CD14-positive monocyte (primary cell): ENCODE results near the gene UGGT1. TPM values are rescaled to one million over a fixed set of nuclear protein-coding genes. Genes with fewer than 3 reads are reported as not detected.
A peak's percentile ranks its signal among the peaks of the same experiment; 100 is the strongest.

Source experiments
- DNase-seq, 3 donors: peaks; one replicate each; pipeline ENCODE4 v3.0.0-alpha.2; 2011 to 2022
- H2AFZ ChIP-seq: 2 replicates; pipeline ENCODE4 v1.6.0; 2012; ENCODE audit warnings: mild to moderate bottlenecking, low read depth, low read length, inconsistent platforms; ENCODE audit not compliant: insufficient read depth, poor library complexity, severe bottlenecking
- H3K27ac ChIP-seq, 2 donors: 1 replicate in 1 of 2; 2 replicates in 1 of 2; pipeline ENCODE4 v1.5.1; 2012 to 2013; ENCODE audit warnings: low read length in 2 of 2, control low read depth in 1 of 2, inconsistent platforms in 1 of 2, low read depth in 1 of 2, mild to moderate bottlenecking in 1 of 2
- H3K27me3 ChIP-seq, 2 donors: one replicate each; pipeline versions ENCODE4 v1.6.0 to v1.6.1; 2011 to 2013; ENCODE audit warnings: low read length in 2 of 2; ENCODE audit not compliant: control insufficient read depth in 2 of 2, insufficient read depth in 2 of 2
- H3K36me3 ChIP-seq, 2 donors: replicated peaks in 1 of 2; 1 replicate in 1 of 2; 2 replicates in 1 of 2; pipeline versions ENCODE4 v1.5.1 to v1.6.1; 2012 to 2013; ENCODE audit warnings: low read length in 2 of 2, control low read depth in 1 of 2, inconsistent platforms in 1 of 2, mild to moderate bottlenecking in 1 of 2; ENCODE audit not compliant: insufficient read depth in 2 of 2, control insufficient read depth in 1 of 2
- H3K4me1 ChIP-seq, 2 donors: 1 replicate in 1 of 2; 2 replicates in 1 of 2; pipeline versions ENCODE4 v1.5.1 to v1.6.1; 2012 to 2013; ENCODE audit warnings: low read length in 2 of 2, control low read depth in 1 of 2, inconsistent platforms in 1 of 2, mild to moderate bottlenecking in 1 of 2, moderate library complexity in 1 of 2; ENCODE audit not compliant: insufficient read depth in 2 of 2, control insufficient read depth in 1 of 2
- H3K4me2 ChIP-seq: replicated peaks from 2 replicates; pipeline ENCODE3; 2012; ENCODE audit warnings: low read length, moderate library complexity, mild to moderate bottlenecking; ENCODE audit not compliant: poor library complexity, severe bottlenecking; ENCODE audit errors: extremely low read depth
- H3K4me3 ChIP-seq, 3 experiments: fragments of 200-600 bp in 1 of 3; sonication (generic) in 1 of 3; replicated peaks in 1 of 3; 1 replicate in 2 of 3; 2 replicates in 1 of 3; pipeline ENCODE4 v1.5.1; 2011 to 2013; ENCODE audit warnings: low read length in 3 of 3, mild to moderate bottlenecking in 3 of 3, control low read depth in 2 of 3, low read depth in 2 of 3, inconsistent platforms in 1 of 3, moderate library complexity in 1 of 3
- H3K79me2 ChIP-seq: 2 replicates; pipeline ENCODE4 v1.6.0; 2012; ENCODE audit warnings: mild to moderate bottlenecking, control low read depth, inconsistent platforms, low read length, moderate library complexity; ENCODE audit not compliant: insufficient read depth
- H3K9ac ChIP-seq: 2 replicates; pipeline ENCODE4 v1.6.0; 2017; ENCODE audit warnings: low read length, mild to moderate bottlenecking; ENCODE audit not compliant: insufficient read depth, poor library complexity, severe bottlenecking
- H3K9me3 ChIP-seq, 2 donors: replicated peaks in 1 of 2; 1 replicate in 1 of 2; 2 replicates in 1 of 2; pipeline versions ENCODE4 v1.5.1 to v1.6.1; 2012 to 2013; ENCODE audit warnings: low read length in 2 of 2, control low read depth in 1 of 2; ENCODE audit not compliant: control insufficient read depth in 1 of 2, insufficient read depth in 1 of 2
- H4K20me1 ChIP-seq: 2 replicates; pipeline ENCODE4 v1.6.0; 2012; ENCODE audit warnings: mild to moderate bottlenecking, low read length, control low read depth, moderate library complexity; ENCODE audit not compliant: insufficient read depth
- H3K27ac Mint-ChIP-seq, 7 donors: one replicate each; pipeline ENCODE4 v1.8.0; 2020; ENCODE audit warnings: mild to moderate bottlenecking in 7 of 7, mixed read lengths in 7 of 7, moderate library complexity in 6 of 7, inconsistent platforms in 2 of 7
- H3K27me3 Mint-ChIP-seq, 3 donors: one replicate each; pipeline ENCODE4 v1.8.0; 2021 to 2022; ENCODE audit warnings: low read depth in 3 of 3, mild to moderate bottlenecking in 3 of 3, mixed read lengths in 3 of 3, moderate library complexity in 3 of 3, inconsistent platforms in 1 of 3
- H3K36me3 Mint-ChIP-seq, 2 donors: one replicate each; pipeline ENCODE4 v1.8.0; 2020; ENCODE audit warnings: mixed read lengths in 2 of 2, inconsistent platforms in 1 of 2, mild to moderate bottlenecking in 1 of 2
- H3K4me1 Mint-ChIP-seq: one replicate; pipeline ENCODE4 v1.8.0; 2020; ENCODE audit warnings: mild to moderate bottlenecking, mixed read lengths
- H3K4me3 Mint-ChIP-seq, 2 donors: one replicate each; pipeline ENCODE4 v1.8.0; 2020; ENCODE audit warnings: mild to moderate bottlenecking in 2 of 2, mixed read lengths in 2 of 2, moderate library complexity in 1 of 2
- H3K9me3 Mint-ChIP-seq, 7 donors: one replicate each; pipeline ENCODE4 v1.8.0; 2020 to 2022; ENCODE audit warnings: mixed read lengths in 7 of 7, mild to moderate bottlenecking in 6 of 7, moderate library complexity in 6 of 7, inconsistent platforms in 2 of 7
- CTCF ChIP-seq: fragments of 200-600 bp; IDR thresholded peaks from one replicate; pipeline ENCODE4 v1.8.0; 2022; ENCODE audit warnings: antibody characterized with exemption, mild to moderate bottlenecking
- WGBS: methylation state at CpG from one replicate; pipeline ENCODE4 v1.1.5; 2013; ENCODE audit warnings: missing lambda C conversion rate; ENCODE audit not compliant: insufficient coverage; 5-methylcytosine and 5-hydroxymethylcytosine counted together
- intact Hi-C, 2 donors: fragments of 100-400 bp; cut with micrococcal nuclease; formaldehyde crosslinking; loops; one replicate each; pipeline versions ENCODE4 v1.15.0 to v1.15.1; 2023
- polyA plus RNA-seq, 3 donors: library from polyadenylated mRNA; depleted of rRNA in 1 of 3; unstranded in 2 of 3; stranded (reverse) in 1 of 3; fragments of 300-500 nt in 2 of 3; fragments of >200 nt in 1 of 3; fragmentation: Illumina TruSeq in 2 of 3; gene quantifications; 1 replicate in 2 of 3; 2 replicates in 1 of 3; pipeline ENCODE4 v1.2.3, GENCODE V29; 2012 to 2021

Gene UGGT1
- polyA plus RNA-seq, 3 donors: 8.7 to 15.8 (median 13.8) TPM

DNA sequence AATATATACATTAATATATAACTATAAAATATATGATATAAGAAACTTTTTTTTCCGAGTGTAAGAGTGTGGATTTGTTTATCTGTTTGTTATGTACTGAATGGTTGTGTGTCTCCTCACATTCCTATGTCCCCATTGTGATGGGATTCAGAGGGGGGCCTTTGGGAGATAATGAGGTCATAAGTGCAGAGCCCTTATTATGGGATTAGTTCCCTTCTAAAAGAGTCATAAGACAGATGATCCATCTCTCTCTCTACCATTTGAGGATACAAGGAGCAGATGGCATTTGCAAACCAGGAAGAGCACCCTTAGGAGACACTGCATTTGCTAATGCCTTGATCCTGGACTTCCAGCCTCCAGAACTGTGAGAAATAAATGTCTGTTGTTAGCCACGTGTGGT, 32.9 kb upstream of the UGGT1 start:
- Mint-ChIP-seq H3K4me3 (no peak overlapping the region), H3K36me3 (no peaks in the 10 kb centered on the region), H3K27ac (peak overlapping the region in 1 of 7 donors; percentile 31), H3K9me3 (peaks cover 0 to 16% (median 9%) of the 10 kb centered on the region in 7 donors), H3K4me1 (no peaks in the 10 kb centered on the region), H3K27me3 (peaks cover 1 to 10% (median 2%) of the 10 kb centered on the region in 3 donors)
- no peak overlapping the region for H3K9ac ChIP-seq
- no peaks in the 10 kb centered on the region for H3K4me1 ChIP-seq
- H4K20me1 ChIP-seq: no peaks in the 10 kb centered on the region
- no peak overlapping the region for H3K27ac ChIP-seq
- H3K36me3 ChIP-seq: no peaks in the 10 kb centered on the region
- no peak for DNase-seq
- no peaks in the 10 kb centered on the region for H3K27me3 ChIP-seq
- peaks cover 0 to 10% of the 10 kb centered on the region in 2 donors for H3K9me3 ChIP-seq
- no peak for TF ChIP-seq CTCF
- 82% methylated on average over 1 of the region's 2 CpGs for WGBS
- no peak overlapping the region for H3K4me2 ChIP-seq
- intact Hi-C loops: no loop called here
- no peak overlapping the region for H2AFZ ChIP-seq
- no peak overlapping the region for H3K4me3 ChIP-seq
- H3K79me2 ChIP-seq: no peaks in the 10 kb centered on the region

GRCh38 chr2:128062571-128062970, 28.4 kb upstream of the UGGT1 start:
- H3K9me3 Mint-ChIP-seq: peaks cover 0 to 3% (median 0%) of the 10 kb centered on the region in 7 donors
- H3K4me1 ChIP-seq: no peaks in the 10 kb centered on the region
- H3K27me3 Mint-ChIP-seq: peaks cover 0 to 7% (median 5%) of the 10 kb centered on the region in 3 donors
- no peak overlapping the region for H3K9ac ChIP-seq
- no peak overlapping the region for H3K4me3 Mint-ChIP-seq
- no peaks in the 10 kb centered on the region for H4K20me1 ChIP-seq
- intact Hi-C loops: no loop called here
- no peak overlapping the region for H3K27ac ChIP-seq
- no peaks in the 10 kb centered on the region for H3K9me3 ChIP-seq
- H3K27ac Mint-ChIP-seq: no peak overlapping the region
- TF ChIP-seq CTCF: no peak
- H3K27me3 ChIP-seq: no peaks in the 10 kb centered on the region
- H3K4me2 ChIP-seq: no peak overlapping the region
- H3K79me2 ChIP-seq: no peaks in the 10 kb centered on the region
- no peaks in the 10 kb centered on the region for H3K36me3 Mint-ChIP-seq
- DNase-seq: no peak
- H2AFZ ChIP-seq: no peak overlapping the region
- WGBS: 95% methylated on average over 7 of the region's 8 CpGs
- H3K36me3 ChIP-seq: no peaks in the 10 kb centered on the region
- H3K4me3 ChIP-seq: no peak overlapping the region
- peaks cover 3% of the 10 kb centered on the region for H3K4me1 Mint-ChIP-seq
